GM18508 (cell line): ENCODE results near the gene RASAL3.
"Not testable (repeated sequence)": the region's sequence is repeated elsewhere in the genome, so short reads cannot be mapped to it uniquely, and the experiment has no call there.

Experiments
- ATAC-seq: cut with Tn5 transposase; IDR thresholded peaks from one replicate; pipeline ENCODE4 v1.9.1; 2021; ENCODE audit warnings: moderate number of reproducible peaks; ENCODE audit not compliant: insufficient read depth, unreplicated experiment

RASAL3 gene

GRCh38 chr19:15464394-15465385 lies at the start of gene RASAL3:
RASAL3 (minus strand) TSS chr19:15464544; CDS start chr19:15464358, 186 bp downstream.
- no peak for ATAC-seq

- ATAC-seq = no peak
Measured at GRCh38 chr19:15511671-15512424, 47.5 kb upstream of the RASAL3 start.

- no peak for ATAC-seq
Measured at GRCh38 chr19:15508035-15508710, 43.8 kb upstream of the RASAL3 start, which contains the start of gene CYP4F22. CYP4F22 (plus strand) TSS chr19:15508525; CDS start chr19:15525337, 16,812 bp downstream.

DNA sequence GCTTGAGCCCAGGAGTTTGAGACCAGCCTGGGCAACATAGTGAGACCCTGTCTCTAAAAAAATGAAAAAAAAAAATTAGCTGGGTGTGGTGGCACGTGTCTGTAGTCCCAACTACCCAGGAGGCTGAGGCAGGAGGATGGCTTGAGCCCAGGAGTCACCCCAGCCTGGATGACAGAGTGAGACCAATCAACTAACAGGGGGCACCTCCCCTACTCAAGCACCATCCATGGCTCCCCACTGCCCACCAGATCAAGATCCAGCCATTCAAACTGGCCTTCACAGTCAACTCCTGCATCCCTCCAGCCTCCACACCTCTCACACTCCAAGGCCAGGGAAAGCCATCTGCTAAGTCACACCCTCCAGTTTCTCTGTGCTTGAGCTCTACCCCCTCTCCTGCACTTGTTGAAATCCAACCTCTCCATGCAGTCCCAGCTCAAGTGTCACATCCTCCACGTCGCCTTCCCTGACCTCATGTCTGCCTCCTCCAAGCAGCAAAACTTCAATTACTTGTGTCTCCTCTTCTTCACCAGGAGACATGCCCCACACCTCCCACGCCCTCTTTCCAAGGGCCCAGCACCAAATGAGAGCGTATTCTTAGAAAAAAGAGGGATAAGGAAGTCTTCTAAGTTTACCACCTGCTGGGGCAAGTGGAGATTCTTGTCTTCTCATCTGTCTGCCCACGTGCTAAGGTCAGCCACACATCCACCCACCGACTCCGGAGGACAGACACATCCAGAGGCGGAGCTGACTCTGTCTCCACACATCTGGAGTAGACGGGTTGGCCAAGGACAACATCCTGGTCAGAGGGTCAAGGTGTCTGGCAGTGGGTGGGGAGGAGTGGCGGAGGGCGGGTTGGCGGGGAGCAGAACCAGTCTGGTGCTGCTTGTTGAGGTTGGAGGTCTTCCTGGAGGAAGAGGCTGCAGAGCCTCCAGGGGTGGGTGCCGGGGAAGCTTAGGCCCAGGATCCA lies 43.0 kb upstream of the RASAL3 start:
- no peak for ATAC-seq

GRCh38 chr19:15506074-15506571 lies 41.8 kb upstream of the RASAL3 start:
- ATAC-seq = no peak

- no peak for ATAC-seq
Measured at GRCh38 chr19:15502264-15502663, 37.9 kb upstream of the RASAL3 start.

- no peak for ATAC-seq
Measured at GRCh38 chr19:15501596-15501995, 37.3 kb upstream of the RASAL3 start.

- no peak for ATAC-seq
Measured at GRCh38 chr19:15498910-15499309, 34.6 kb upstream of the RASAL3 start.

GRCh38 chr19:15498156-15498858 lies 34.0 kb upstream of the RASAL3 start:
- no peak for ATAC-seq

GRCh38 chr19:15495151-15495550 lies 30.8 kb upstream of the RASAL3 start:
- ATAC-seq = no peak

DNA sequence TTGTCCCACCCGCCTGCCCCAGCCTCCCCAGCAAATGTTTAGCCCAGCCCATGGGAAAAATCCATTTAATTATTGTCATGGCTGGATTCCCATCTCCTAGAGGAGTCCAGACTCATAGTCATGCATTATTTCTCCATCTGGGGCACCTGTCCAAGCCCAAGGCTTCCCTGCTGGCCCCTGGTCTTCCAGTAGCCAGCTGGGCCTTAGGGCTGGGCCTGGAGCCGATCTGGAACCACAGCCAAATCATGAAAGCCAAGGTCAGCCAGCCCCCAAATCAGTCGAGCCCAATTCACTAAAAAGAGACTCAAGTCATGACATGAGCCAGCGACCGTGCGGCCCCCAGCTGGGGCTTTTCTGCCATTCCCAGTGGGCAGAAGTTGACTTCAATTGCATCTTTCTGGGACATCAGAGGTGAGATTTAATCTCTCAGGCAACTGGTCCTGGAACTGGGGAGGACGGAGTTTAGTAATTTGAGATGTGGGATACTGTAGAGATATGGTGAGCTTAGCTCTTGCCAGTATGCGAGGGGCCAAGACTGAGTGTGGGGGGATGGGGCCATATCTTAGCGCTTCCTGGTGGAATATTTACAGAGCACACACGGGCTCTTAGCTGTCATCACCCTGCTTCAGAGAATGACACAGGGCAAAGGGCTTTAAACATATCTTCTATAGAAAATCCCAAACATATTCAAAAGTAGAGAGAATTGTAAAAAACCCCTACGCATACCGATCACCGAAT lies 24.3 kb upstream of the RASAL3 start:
- no peak for ATAC-seq

DNA sequence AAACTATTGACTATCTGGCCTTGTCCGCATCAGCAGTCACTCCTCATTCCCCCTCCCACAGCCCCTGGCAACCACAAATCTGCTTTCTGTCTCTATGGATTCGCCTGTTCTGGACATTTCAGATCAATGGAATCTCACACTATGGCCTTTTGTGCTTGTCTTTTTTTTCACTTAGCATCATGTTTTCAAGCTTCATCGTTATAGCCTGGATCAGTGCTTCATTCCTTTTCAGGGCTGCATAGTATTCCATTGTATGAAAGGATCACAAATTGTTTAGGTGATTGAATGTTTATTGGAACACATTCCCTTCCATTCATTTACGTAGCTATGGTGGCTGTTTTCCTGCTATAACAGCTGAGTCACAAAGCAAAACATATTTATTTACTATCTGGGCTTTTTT lies 22.7 kb upstream of the RASAL3 start:
- ATAC-seq = no peak

DNA sequence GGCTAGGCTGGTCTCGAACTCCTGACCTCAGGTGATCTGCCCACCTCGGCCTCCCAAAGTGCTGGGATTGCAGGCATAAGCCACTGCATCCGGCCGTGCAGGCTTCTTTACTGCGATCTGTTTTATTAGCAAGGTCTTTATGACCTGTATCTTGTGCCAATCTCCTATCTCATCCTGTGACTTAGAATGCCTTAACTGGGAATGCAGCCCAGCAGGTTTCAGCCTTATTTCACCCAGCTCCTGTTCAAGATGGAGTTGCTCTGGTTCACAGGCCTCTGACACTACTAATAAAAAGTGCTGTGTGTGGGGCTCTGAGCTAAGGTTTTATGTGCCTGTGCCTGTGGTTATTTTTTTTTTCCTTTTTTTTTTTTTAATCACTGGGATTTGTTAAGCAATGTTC lies 21.4 kb upstream of the RASAL3 start:
- ATAC-seq = not testable (repeated sequence)

DNA sequence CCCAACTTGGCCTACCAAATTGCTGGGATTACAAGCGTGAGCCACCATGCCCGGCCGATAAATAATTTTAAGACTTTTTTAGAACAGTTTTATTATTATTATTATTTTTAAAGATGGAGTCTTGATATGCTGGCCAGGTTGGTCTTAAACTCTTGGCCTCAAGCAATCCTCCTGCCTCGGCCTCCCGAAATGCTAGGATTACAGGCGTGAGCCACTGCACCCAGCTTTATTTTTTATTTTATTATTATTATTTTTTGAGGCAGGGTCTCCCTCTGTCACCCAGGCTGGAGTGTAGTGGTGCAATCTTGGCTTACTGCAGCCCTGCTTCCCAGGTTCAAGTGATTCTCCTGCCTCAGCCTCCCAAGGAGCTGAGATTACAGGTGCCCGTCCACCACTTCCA lies 16.7 kb upstream of the RASAL3 start:
- ATAC-seq = not testable (repeated sequence)

- ATAC-seq = no peak
Measured at GRCh38 chr19:15479391-15480345, 15.3 kb upstream of the RASAL3 start, which contains the start of gene PGLYRP2. PGLYRP2 (minus strand) TSS chr19:15479501; CDS start chr19:15479371, 130 bp downstream.

DNA sequence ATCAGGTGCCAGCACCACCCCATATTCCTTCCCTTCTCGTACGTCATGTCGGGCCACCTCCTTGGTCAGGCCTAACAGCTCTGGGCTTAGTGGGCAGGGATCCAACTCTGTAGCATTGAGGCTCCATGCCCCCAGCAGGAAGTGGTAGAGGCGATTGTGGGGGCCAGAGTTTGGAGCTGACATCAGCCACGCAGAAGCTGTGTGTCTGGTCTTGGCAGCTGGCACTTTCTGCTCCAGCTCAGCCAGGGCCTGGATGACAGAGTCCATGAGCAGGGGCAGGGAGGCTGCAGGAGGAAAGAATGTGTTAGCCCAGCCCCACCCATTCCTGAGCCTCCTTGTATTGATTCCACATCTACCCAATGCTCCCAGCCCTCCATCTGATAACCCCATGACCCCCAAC lies 12.0 kb upstream of the RASAL3 start:
- no peak for ATAC-seq

- ATAC-seq = no peak
Measured at GRCh38 chr19:15475611-15476010, 11.3 kb upstream of the RASAL3 start.
